MCF 10A (cell line): Measurements from ENCODE around the gene RNF223. TPM values are rescaled to one million over a fixed set of nuclear protein-coding genes. Genes with fewer than 3 reads are reported as not detected.

ENCODE experiments used
- BruUV-seq: library from RNA; stranded (reverse); fragments of 400-500 nt; replicated peaks from 2 replicates; lab custom pipeline; 2021; lab: Mats Ljungman, UMichigan
- CTCF ChIA-PET: fragments of 300-600 bp; sonication (Branson Sonifier 250); formaldehyde crosslinking; extraction: SDS; loops from one replicate; lab custom pipeline; 2021; ENCODE audit warnings: antibody characterized with exemption, inconsistent platforms; lab: Yijun Ruan, JAX
- POLR2A ChIA-PET: fragments of 300-600, 350-650 bp; sonication (Branson Sonifier 250); formaldehyde crosslinking; extraction: SDS; loops from one replicate; lab custom pipeline; 2020; ENCODE audit warnings: antibody characterized with exemption, inconsistent platforms; lab: Yijun Ruan, JAX
- DNase-seq: peaks from one replicate; pipeline ENCODE4 v3.0.0-alpha.2; 2018; ENCODE audit not compliant: unreplicated experiment
- H3K27ac Mint-ChIP-seq: one replicate; pipeline ENCODE4 v1.8.0; 2022; ENCODE audit warnings: mild to moderate bottlenecking, low read depth, mixed read lengths; ENCODE audit not compliant: unreplicated experiment
- H3K27me3 Mint-ChIP-seq: one replicate; pipeline ENCODE4 v1.8.0; 2022; ENCODE audit warnings: mixed read lengths; ENCODE audit not compliant: insufficient read depth, unreplicated experiment
- H3K36me3 Mint-ChIP-seq: one replicate; pipeline ENCODE4 v1.8.0; 2022; ENCODE audit warnings: mild to moderate bottlenecking, moderate library complexity, mixed read lengths; ENCODE audit not compliant: insufficient read depth, unreplicated experiment
- H3K4me1 Mint-ChIP-seq: one replicate; pipeline ENCODE4 v1.8.0; 2022; ENCODE audit warnings: mixed read lengths; ENCODE audit not compliant: insufficient read depth, unreplicated experiment
- H3K4me3 Mint-ChIP-seq: one replicate; pipeline ENCODE4 v1.8.0; 2022; ENCODE audit warnings: mild to moderate bottlenecking, moderate library complexity, mixed read lengths; ENCODE audit not compliant: unreplicated experiment
- H3K9me3 Mint-ChIP-seq: one replicate; pipeline ENCODE4 v1.8.0; 2022; ENCODE audit warnings: mixed read lengths; ENCODE audit not compliant: unreplicated experiment
- intact Hi-C: fragments of 100-400 bp; cut with micrococcal nuclease; formaldehyde crosslinking; loops from 2 replicates; pipeline ENCODE4 v1.14.1; 2022
- total RNA-seq: library from RNA; stranded (reverse); gene quantifications from 2 replicates; pipeline ENCODE4 v1.2.3, GENCODE V29; 2022
- TF ChIP-seq, protein P1 (sequence below): fragments of 200-600 bp; IDR thresholded peaks from one replicate; pipeline ENCODE4 v1.8.0; 2022; ENCODE audit warnings: antibody characterized with exemption, mild to moderate bottlenecking; ENCODE audit not compliant: unreplicated experiment

The RNF223 gene
- total RNA-seq, 1 experiment from 2014 or later: 0.30 TPM

DNA sequence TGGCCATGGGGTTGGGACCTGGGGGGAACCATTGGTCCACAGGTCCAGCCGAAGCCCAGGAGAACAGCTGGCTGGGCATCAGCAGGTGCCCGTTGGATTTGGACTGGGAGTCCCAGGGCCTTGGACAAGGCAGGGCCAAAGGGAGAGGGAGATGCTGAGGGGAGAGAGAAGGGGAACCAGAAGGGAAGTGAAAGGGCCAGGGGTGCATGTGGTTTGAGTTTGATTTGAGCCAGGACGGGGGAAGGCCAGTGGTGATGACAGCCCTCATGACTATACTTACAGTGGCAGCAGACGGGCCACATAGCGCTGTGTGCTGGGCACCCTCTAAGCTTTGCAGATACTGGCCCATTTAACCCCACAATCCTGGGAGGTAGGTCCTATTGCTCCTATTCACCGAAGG, 35.4 kb downstream of the RNF223 start:
- Mint-ChIP-seq H3K27me3 (no peaks in the 10 kb centered on the region), H3K4me1 (peaks cover 4% of the 10 kb centered on the region), H3K36me3 (peaks cover 37% of the 10 kb centered on the region), H3K27ac (peak overlapping the region; percentile 51), H3K4me3 (no peak overlapping the region), H3K9me3 (no peaks in the 10 kb centered on the region)
- POLR2A ChIA-PET: interaction anchor here (1.1 kb wide), 1 partner anchor 19 kb away, joined by 4 read pairs; no protein-coding TSS in a partner anchor
- DNase-seq: no peak
- TF ChIP-seq, protein P1, sequence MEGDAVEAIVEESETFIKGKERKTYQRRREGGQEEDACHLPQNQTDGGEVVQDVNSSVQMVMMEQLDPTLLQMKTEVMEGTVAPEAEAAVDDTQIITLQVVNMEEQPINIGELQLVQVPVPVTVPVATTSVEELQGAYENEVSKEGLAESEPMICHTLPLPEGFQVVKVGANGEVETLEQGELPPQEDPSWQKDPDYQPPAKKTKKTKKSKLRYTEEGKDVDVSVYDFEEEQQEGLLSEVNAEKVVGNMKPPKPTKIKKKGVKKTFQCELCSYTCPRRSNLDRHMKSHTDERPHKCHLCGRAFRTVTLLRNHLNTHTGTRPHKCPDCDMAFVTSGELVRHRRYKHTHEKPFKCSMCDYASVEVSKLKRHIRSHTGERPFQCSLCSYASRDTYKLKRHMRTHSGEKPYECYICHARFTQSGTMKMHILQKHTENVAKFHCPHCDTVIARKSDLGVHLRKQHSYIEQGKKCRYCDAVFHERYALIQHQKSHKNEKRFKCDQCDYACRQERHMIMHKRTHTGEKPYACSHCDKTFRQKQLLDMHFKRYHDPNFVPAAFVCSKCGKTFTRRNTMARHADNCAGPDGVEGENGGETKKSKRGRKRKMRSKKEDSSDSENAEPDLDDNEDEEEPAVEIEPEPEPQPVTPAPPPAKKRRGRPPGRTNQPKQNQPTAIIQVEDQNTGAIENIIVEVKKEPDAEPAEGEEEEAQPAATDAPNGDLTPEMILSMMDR: no peak
- no TSS peak for BruUV-seq
- CTCF ChIA-PET: interaction anchor here (0.7 to 2.0 kb wide), 3 partner anchors 21 to 35 kb away, joined by 3 to 8 read pairs (median 6); no protein-coding TSS in a partner anchor
- intact Hi-C loops: no loop called here

DNA sequence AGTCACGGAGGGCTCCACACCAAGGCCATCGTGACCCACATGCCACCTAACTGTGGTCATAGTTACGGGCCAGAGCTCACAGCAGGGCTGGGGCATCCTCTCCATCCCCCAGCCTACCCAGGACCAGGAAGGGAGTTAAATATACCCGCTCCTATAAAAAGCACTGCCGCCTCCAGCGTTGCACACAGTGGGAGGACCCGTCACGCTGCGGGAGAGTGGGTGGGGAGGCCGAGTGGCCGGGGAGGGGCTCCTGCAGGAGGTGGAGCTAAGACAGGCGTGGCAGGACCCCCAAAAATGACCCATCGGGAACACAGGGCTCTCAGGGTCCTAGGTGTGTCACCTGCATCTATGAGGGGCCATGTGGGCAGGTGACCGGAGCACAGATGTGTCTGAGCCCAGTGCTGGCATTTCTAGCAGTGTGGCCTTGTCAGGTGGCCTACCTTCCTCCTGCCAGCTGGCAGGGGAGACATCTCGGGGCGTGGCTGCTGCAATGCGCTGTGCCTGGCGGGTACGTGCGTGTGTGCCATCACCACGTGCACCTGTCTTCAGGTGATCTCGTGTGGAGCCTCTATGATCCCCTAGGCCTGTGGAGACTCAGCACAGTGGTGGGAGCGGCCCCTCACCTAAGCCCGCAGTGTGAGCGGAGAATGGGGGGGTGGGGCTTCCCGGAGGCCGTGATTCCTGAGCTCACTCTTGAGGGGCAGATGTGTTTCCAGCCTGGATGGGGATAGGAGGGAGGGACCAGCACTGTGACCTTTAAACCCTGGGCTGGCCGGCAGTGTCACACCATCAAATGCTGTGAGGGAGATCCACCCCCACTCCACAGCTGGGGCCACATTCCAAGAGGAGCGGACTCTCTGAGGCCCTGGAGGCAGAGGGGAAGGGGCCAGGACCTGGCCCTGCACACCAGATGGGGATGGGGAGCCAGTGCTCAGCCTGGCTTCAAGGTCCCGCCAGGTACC, 36.5 kb downstream of the RNF223 start:
- ChIA-PET CTCF (interaction anchor here (0.6 to 2.0 kb wide), 2 partner anchors 15 to 22 kb away, joined by 3 to 8 read pairs; no protein-coding TSS in a partner anchor), POLR2A (interaction anchor here (1.1 kb wide), 1 partner anchor 18 kb away, joined by 4 read pairs; no protein-coding TSS in a partner anchor)
- BruUV-seq: no TSS peak
- intact Hi-C loops: no loop called here
- Mint-ChIP-seq H3K9me3 (no peaks in the 10 kb centered on the region), H3K4me1 (peaks cover 4% of the 10 kb centered on the region), H3K27ac (no peak overlapping the region), H3K27me3 (no peaks in the 10 kb centered on the region), H3K4me3 (no peak overlapping the region), H3K36me3 (peaks cover 30% of the 10 kb centered on the region)
- TF ChIP-seq, protein P1: no peak
- DNase-seq: no peak

DNA sequence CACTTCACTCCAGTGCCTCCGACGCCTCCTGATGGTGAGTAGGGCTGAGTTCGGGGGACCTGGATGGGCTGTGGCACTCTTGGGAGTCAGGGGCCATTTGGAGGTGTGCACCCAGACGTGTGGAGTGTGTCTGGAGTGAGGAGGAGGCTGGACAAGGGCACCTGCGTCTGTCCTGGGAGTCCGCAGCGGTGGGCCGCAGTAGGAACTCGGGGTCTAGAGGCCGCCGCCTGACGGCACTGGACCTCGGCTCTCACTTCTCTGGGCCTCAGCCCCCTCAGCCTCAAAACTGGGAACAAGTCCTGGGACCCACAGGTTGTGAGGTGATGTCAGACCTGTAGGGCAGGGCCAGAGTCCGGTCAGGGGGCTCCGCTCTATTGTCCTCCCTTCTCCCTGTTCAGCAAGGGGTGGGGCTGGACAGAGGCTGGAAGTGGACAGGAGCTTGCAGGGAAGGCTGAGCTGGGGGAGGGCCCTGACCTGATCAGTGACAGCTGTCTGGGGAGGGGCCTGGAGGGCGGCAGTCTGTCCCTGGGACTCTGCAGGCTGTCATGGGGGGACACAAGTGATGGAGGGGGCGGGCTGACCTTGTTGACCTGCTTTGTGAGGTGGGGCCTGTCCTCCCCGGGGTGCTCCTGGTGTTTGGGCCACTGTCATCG, 38.7 kb downstream of the RNF223 start:
- DNase-seq: no peak
- POLR2A ChIA-PET: no interaction called here
- Mint-ChIP-seq H3K4me3 (no peak overlapping the region), H3K27ac (no peak overlapping the region), H3K27me3 (no peaks in the 10 kb centered on the region), H3K36me3 (peaks cover 29% of the 10 kb centered on the region), H3K4me1 (peaks cover 4% of the 10 kb centered on the region), H3K9me3 (no peaks in the 10 kb centered on the region)
- BruUV-seq: no TSS peak
- intact Hi-C loops: no loop called here
- TF ChIP-seq, protein P1: no peak
- CTCF ChIA-PET: no interaction called here

DNA sequence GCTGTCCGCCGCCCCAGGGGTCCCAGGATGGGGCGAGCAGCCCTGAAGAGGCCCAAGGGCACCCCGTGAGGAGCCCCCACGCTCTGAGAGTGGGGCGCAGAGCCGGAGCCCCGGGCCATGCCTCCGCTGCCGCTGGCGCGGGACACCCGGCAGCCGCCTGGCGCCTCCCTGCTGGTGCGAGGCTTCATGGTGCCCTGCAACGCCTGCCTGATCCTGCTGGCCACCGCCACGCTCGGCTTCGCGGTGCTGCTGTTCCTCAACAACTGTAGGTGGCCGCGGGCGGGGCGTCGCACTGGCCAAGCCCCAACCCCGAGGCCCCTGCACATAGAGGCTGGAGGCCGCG, 39.7 kb downstream of the RNF223 start:
- Mint-ChIP-seq H3K27me3 (no peaks in the 10 kb centered on the region), H3K4me3 (no peak overlapping the region), H3K27ac (no peak overlapping the region), H3K36me3 (peaks cover 22% of the 10 kb centered on the region), H3K9me3 (no peaks in the 10 kb centered on the region), H3K4me1 (no peaks in the 10 kb centered on the region)
- POLR2A ChIA-PET: no interaction called here
- TF ChIP-seq, protein P1: no peak
- intact Hi-C loops: no loop called here
- CTCF ChIA-PET: no interaction called here
- no TSS peak for BruUV-seq
- no peak for DNase-seq
